Neutrophil (primary cell): Measurements from ENCODE around the gene EXOC6B.

Experiments used
- H3K27ac ChIP-seq: fragments of 200-600 bp; sonication (generic); 2 replicates; pipeline ENCODE4 v1.5.1; 2016; ENCODE audit warnings: mild to moderate bottlenecking, moderate library complexity
- H3K27me3 ChIP-seq: fragments of 200-600 bp; sonication (generic); 2 replicates; pipeline ENCODE4 v1.6.0; 2016; ENCODE audit warnings: mild to moderate bottlenecking
- H3K36me3 ChIP-seq: fragments of 200-600 bp; sonication (generic); 2 replicates; pipeline ENCODE4 v1.5.1; 2017
- H3K4me1 ChIP-seq, 2 experiments: fragments of 200-600 bp in 1 of 2; sonication (generic) in 1 of 2; 1 replicate in 1 of 2; 2 replicates in 1 of 2; pipeline versions ENCODE4 v1.5.1 to v1.6.1; 2013 to 2016; ENCODE audit warnings: low read depth in 1 of 2, low read length in 1 of 2, mild to moderate bottlenecking in 1 of 2, moderate library complexity in 1 of 2; ENCODE audit not compliant: control insufficient read depth in 1 of 2, insufficient read depth in 1 of 2
- H3K4me3 ChIP-seq, 2 experiments: fragments of 200-600 bp in 1 of 2; sonication (generic) in 1 of 2; 1 replicate in 1 of 2; 2 replicates in 1 of 2; pipeline ENCODE4 v1.5.1; 2013 to 2016; ENCODE audit warnings: low read depth in 1 of 2, low read length in 1 of 2, mild to moderate bottlenecking in 1 of 2, moderate library complexity in 1 of 2
- H3K9me3 ChIP-seq: fragments of 200-600 bp; sonication (generic); 2 replicates; pipeline ENCODE4 v1.5.1; 2016
- TF ChIP-seq, protein P1 (sequence below): fragments of 200-600 bp; sonication (generic); IDR thresholded peaks from 2 replicates; pipeline ENCODE4 v1.5.1; 2016; ENCODE audit warnings: antibody characterized with exemption

EXOC6B gene

DNA sequence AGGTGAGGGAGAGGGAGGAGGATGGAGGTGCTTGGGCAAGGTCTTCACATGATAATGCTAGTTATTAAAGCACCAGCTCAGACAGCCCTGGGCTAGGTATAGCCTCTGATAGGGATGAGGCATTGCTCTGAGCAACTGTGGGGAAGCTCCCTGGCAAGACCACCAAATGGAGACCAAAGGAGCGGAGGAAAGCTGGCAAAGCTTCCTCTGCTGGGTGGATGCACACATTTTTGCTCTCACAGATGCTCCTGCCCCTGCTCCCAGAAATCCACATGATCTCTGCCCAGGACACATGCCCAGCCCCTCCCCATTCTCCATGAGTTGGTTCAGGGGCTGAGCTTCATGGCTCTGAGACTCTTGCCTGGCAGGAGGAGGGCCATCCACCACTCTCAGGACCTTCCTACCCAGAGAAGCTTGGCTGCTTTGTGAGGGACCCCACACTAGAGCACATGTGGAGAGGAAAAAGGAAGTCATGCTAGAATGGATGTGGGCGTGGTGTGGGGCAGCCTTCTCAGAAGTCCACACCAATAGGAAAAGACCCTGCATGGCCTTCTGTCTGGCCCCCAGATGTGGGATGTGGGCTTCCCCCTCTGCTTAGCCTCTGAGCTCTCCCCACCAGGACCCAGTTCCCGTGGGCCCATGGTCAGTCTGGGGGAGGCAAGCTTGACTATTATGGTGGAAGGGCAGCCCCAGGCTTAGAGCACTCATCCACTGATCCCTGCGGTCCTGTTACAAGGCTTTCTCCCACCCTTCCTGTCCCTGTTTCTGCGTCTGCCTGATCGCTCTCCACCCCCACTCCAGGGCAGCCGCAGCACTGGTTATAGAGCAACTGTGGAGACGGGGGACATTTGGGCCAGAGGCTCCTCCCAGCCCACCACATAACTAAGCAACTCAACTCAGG, 667.7 kb downstream of the EXOC6B start:
- H3K4me3 ChIP-seq: no peak overlapping the region
- peaks cover 79% of the 10 kb centered on the region for H3K27me3 ChIP-seq
- no peaks in the 10 kb centered on the region for H3K9me3 ChIP-seq
- TF ChIP-seq, protein P1, sequence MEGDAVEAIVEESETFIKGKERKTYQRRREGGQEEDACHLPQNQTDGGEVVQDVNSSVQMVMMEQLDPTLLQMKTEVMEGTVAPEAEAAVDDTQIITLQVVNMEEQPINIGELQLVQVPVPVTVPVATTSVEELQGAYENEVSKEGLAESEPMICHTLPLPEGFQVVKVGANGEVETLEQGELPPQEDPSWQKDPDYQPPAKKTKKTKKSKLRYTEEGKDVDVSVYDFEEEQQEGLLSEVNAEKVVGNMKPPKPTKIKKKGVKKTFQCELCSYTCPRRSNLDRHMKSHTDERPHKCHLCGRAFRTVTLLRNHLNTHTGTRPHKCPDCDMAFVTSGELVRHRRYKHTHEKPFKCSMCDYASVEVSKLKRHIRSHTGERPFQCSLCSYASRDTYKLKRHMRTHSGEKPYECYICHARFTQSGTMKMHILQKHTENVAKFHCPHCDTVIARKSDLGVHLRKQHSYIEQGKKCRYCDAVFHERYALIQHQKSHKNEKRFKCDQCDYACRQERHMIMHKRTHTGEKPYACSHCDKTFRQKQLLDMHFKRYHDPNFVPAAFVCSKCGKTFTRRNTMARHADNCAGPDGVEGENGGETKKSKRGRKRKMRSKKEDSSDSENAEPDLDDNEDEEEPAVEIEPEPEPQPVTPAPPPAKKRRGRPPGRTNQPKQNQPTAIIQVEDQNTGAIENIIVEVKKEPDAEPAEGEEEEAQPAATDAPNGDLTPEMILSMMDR: no peak
- no peaks in the 10 kb centered on the region for H3K4me1 ChIP-seq
- no peak overlapping the region for H3K27ac ChIP-seq
- no peaks in the 10 kb centered on the region for H3K36me3 ChIP-seq

DNA sequence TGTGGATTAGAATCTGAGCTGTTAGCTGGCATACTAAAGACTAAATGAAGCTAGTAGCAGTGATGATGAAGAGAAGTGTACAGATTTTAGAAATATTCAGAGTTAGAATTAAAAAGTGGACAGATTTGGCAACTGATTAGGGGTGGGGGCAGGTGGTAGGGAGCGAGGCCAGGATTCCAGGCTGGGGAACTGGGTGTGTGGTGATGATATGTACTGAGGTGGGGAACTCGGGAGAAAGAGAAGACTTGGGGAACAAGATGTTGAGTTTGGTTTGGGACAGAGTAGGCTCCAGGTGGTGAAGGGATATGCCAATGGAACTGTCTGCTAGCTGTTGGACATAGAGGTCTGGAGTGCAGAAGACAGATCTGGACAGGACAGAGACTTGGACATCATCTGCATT, 669.0 kb downstream of the EXOC6B start:
- Histone ChIP-seq H3K4me3 (no peak overlapping the region), H3K9me3 (no peaks in the 10 kb centered on the region), H3K27ac (no peak overlapping the region), H3K36me3 (no peaks in the 10 kb centered on the region), H3K27me3 (peaks cover 79% of the 10 kb centered on the region), H3K4me1 (no peaks in the 10 kb centered on the region)
- TF ChIP-seq, protein P1: no peak

DNA sequence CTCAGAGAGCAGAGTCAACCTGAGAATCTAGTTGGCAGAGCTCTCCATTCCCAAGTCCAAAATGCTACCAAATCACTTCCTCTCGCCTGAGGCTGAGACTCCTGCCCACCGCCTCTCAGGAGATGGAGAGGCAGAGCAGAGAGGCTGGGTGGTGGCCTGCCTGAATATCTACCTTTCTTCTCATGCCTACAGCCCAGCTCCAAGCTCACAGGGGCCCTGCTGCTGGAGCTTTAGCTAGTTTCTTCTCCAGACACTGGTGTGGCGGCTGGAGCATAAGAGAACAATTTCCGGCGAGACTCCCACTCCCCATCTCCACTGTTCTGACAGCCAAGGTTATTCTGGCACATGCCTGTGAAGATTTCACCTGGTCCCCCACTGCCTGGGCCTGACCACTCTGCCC, 670.1 kb downstream of the EXOC6B start:
- Histone ChIP-seq H3K4me1 (no peaks in the 10 kb centered on the region), H3K27me3 (peaks cover 79% of the 10 kb centered on the region), H3K4me3 (no peak overlapping the region), H3K27ac (no peak overlapping the region), H3K9me3 (no peaks in the 10 kb centered on the region), H3K36me3 (no peaks in the 10 kb centered on the region)
- TF ChIP-seq, protein P1: no peak

DNA sequence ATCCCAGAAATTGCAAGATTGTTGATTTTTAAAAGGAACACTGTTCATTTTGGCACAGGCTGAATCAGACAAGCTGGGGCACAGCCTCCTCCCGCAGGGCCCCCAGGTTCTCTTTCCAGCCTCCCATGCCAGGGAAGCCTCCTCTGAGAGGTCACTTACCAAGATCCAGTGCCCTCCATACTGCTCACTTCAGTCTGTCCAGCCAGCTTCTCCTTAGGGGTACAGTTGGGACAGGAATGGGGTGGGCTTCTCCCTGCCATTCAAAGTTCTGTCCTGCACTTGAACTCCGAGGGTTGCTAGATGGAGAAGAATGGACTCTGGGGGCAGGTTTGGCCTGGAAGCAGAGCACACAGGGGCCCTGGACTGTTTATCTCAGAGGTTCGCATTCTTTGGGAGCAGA, 670.7 kb downstream of the EXOC6B start:
- TF ChIP-seq, protein P1: no peak
- H3K36me3 ChIP-seq: no peaks in the 10 kb centered on the region
- H3K27ac ChIP-seq: no peak overlapping the region
- peaks cover under 1 to 1% of the 10 kb centered on the region in 2 experiments for H3K4me1 ChIP-seq
- H3K27me3 ChIP-seq: peaks cover 80% of the 10 kb centered on the region
- no peak overlapping the region for H3K4me3 ChIP-seq
- H3K9me3 ChIP-seq: no peaks in the 10 kb centered on the region

DNA sequence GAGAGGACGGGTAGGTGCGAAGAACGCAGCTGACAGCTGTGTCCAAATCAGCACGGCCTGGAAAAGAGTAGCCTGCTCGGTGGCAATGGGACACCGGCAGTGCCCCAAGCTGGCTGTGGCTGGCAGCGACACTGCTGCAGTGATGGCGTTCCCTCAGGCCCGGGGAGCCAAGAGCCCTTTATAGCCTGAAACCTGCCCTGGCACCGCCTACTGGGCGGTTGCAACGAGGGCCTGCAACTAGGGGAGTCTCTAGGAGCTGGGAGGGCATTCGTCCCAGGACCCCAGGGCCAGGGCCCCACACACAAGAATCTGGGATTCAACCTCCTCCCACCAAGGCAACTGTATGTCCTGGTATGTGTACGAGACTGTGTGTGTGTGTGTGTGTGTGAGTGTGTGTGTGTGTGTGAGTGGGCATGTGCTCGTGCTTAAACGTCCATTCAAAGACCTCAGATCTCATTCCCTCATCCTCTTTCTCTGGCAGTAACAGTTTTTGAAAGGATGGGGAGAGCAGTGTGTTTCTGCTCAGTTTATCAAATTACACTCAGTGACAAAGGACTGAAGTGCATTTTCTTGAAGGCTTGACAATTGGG, 671.4 kb downstream of the EXOC6B start:
- Histone ChIP-seq H3K9me3 (no peaks in the 10 kb centered on the region), H3K4me3 (no peak overlapping the region), H3K36me3 (no peaks in the 10 kb centered on the region), H3K27me3 (peaks cover 87% of the 10 kb centered on the region), H3K4me1 (peaks cover 5 to 8% of the 10 kb centered on the region in 2 experiments), H3K27ac (no peak overlapping the region)
- TF ChIP-seq, protein P1: no peak
